ENCODE measurements around the gene CKS2. TPM values are rescaled to one million over a fixed set of nuclear protein-coding genes. Genes with fewer than 3 reads are reported as not detected.

CKS2 gene
- total RNA-seq, 1 donor from 2014 or later = 164 TPM

DNA sequence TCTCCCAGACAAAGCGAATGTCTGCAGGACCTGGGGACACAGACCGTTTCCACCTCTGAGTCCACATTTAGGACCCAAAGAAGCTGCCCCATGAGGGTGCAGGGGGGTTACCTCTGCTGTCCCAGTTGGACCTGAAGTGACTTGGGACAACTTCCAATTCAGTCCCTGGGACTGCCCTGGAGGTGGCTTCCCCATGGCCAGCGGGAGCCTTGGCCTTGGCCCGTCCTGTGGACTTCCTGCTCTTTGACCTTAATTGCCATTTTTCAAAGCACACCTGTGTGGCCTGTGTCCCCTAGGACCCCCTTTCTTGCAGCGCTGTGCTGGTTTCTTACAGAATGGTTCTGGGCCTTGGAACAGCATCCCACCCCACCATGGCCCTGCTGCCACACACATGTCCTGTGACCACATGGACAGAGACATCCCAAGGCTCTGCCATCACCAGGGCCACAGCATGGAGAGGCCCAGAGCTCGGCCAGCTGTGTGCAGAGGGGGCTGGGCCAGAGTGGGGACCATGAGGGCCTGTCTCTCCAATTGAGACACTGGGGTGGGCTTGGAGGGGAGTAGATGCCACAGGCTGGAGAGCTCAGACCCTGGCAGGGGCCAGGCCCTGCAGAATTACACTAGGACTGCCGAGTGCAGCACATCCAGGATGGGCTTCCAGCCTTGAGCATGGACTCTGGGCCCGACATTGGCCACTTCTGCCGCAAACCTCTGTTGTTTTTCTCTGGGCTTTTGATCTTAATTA, 53.1 kb downstream of the CKS2 start:
- intact Hi-C loops (cut with micrococcal nuclease) = no loop called here

DNA sequence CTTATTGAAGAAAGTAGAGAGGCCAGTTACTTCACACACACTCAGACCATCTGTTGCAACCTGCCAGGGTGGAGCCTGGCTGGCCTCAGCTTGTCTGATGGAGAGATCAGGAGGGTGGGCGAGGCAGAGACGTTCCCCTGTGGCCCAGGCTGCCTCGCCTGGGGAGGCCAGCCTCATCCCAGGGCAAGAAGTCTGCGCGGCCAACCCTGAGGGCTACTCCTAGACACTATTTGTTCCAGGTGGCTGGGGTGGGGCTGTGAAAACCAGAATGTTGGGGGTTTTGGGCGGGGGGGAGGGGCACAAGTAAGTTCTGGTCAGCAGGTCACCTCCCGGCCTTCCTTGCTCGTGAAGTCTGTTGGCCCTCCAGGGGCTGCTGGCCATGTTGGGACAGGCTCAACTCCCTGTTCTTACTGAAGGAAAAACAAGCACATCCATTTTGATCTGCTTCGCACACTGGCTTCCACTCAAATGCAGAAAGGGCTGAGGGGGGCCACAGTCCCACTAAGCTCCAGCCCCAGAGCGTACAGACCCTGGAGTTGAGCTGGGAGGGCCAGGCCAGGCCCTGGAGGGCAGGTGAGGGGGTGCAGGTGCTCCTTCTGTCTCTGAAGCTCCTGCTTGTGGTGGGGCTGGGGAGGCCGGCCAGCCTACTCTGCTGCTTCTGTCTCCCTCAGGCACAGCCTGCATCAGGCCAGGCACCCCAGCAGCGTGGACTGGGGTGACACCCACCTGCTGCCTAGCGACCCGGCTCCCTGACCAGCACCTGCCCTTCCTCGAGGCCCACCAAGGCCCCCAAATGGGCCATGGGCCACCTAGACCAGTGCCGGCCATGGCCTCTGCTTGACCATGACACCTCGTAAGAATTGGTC, 53.9 kb downstream of the CKS2 start:
- intact Hi-C loops (cut with micrococcal nuclease) = no loop called here

DNA sequence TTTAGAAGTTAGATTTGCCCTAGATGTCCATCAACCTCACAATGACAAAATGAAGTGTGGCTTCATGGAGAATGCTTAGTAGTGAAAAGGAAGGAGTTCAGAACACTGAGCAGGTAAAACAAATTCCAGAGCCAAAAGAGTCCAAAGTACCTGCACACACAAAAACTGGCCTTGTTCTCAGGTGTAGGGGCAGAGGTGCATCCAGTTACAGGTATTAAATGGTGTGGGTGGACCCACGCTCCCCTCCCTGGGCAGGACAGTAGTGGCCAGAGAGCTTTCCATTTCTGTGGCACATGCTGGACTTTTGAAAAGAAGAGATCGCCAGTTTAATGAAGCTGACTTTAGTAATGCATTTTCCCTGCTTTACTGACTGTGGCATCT, 54.5 kb downstream of the CKS2 start:
- intact Hi-C loops (cut with micrococcal nuclease) = no loop called here

Other genes with a start within 250 kb of the CKS2 start
- not detected in 2 replicates for gene SHC3, start 132.4 kb upstream of the CKS2 start, total RNA-seq
- gene SECISBP2, start 7.3 kb downstream of the CKS2 start, total RNA-seq = 44.8 and 50.9 TPM in 2 replicates
- gene SEMA4D, start 186.9 kb downstream of the CKS2 start, total RNA-seq = 458 TPM in 2 replicates

Data from T-helper 2 cell treated with Interferon-gamma antibody and Interleukin-4, amounts not matched to agents 100 ng/mL and 5 ng/mL, for 36 hours (primary cell).